K562 (cell line): ENCODE data around the gene B4GALNT4. TPM values are rescaled to one million over a fixed set of nuclear protein-coding genes. Genes with fewer than 3 reads are reported as not detected.
A peak's percentile ranks its signal among the peaks of the same experiment; 100 is the strongest.

Source experiments
- CAMTA2 ChIP-seq: fragments of 250-450 bp; sonication (Bioruptor Pico); conservative IDR thresholded peaks from 2 replicates; pipeline ENCODE4 v1.5.1; 2022
- CBX1 ChIP-seq: sonication (generic); IDR thresholded peaks from 2 replicates; pipeline ENCODE4 v1.6.1; 2016; ENCODE audit warnings: antibody characterized with exemption, low read depth, mild to moderate bottlenecking
- CREM ChIP-seq: IDR thresholded peaks from 2 replicates; pipeline ENCODE4 v1.6.1; 2014; ENCODE audit warnings: antibody characterized with exemption, low read depth
- E2F3 ChIP-seq: fragments of 250-450 bp; sonication (Bioruptor Pico); IDR thresholded peaks from 2 replicates; pipeline ENCODE4 v1.4.0; 2020; ENCODE audit warnings: mild to moderate bottlenecking
- E2F4 ChIP-seq: sonication (generic); formaldehyde crosslinking; IDR thresholded peaks from 2 replicates; pipeline ENCODE4 v1.8.0; 2022; ENCODE audit warnings: mild to moderate bottlenecking, low read depth, missing genetic modification reagents
- EGR1 ChIP-seq: fragments of 450-650 bp; conservative IDR thresholded peaks from 2 replicates; pipeline ENCODE4 v1.6.1; 2017; ENCODE audit warnings: mild to moderate bottlenecking
- HLTF ChIP-seq: fragments of 450-650 bp; IDR thresholded peaks from 2 replicates; pipeline ENCODE4 v1.6.1; 2016
- ID3 ChIP-seq, 2 experiments: fragments of 250-450 bp in 1 of 2; fragments of 450-650 bp in 1 of 2; sonication (Bioruptor Pico) in 1 of 2; IDR thresholded peaks; 2 replicates each; pipeline versions ENCODE4 v1.6.1 to v1.8.0; 2016 to 2021; ENCODE audit warnings: mild to moderate bottlenecking in 2 of 2, moderate library complexity in 2 of 2, missing compliant biosample characterization in 1 of 2, missing genetic modification characterization in 1 of 2
- KLF6 ChIP-seq: fragments of 250-450 bp; sonication (Bioruptor Pico); IDR thresholded peaks from 2 replicates; pipeline ENCODE4 v1.4.0; 2020; ENCODE audit warnings: mild to moderate bottlenecking, moderate library complexity, borderline replicate concordance
- MCM3 ChIP-seq: fragments of 450-650 bp; IDR thresholded peaks from 2 replicates; pipeline ENCODE4 v1.6.1; 2016
- NR1H2 ChIP-seq: sonication (generic); formaldehyde crosslinking; IDR thresholded peaks from 2 replicates; pipeline ENCODE4 v1.4.0; 2020; ENCODE audit warnings: mild to moderate bottlenecking, missing genetic modification reagents
- PPARD ChIP-seq: fragments of 250-450 bp; sonication (Bioruptor Pico); IDR thresholded peaks from 2 replicates; pipeline ENCODE4 v1.8.0; 2022; ENCODE audit warnings: inconsistent platforms, mild to moderate bottlenecking, moderate library complexity
- SUPT5H ChIP-seq: fragments of 450-650 bp; IDR thresholded peaks from 2 replicates; pipeline ENCODE4 v1.6.1; 2016
- TAF15 ChIP-seq: fragments of 200-400 bp; formaldehyde crosslinking; IDR thresholded peaks from 2 replicates; pipeline ENCODE4 v1.6.1; 2017; ENCODE audit warnings: mild to moderate bottlenecking, low read depth, low read length, moderate library complexity
- TEAD2 ChIP-seq: fragments of 450-650 bp; IDR thresholded peaks from 2 replicates; pipeline ENCODE4 v1.6.1; 2016; ENCODE audit warnings: missing genetic modification characterization, control low read depth, missing compliant biosample characterization
- USF2 ChIP-seq: sonication (generic); formaldehyde crosslinking; IDR thresholded peaks from 2 replicates; pipeline ENCODE4 v1.5.0; 2020; ENCODE audit warnings: missing genetic modification reagents
- ZBTB12 ChIP-seq: fragments of 250-450 bp; sonication (Bioruptor Pico); IDR thresholded peaks from 2 replicates; pipeline ENCODE4 v1.4.0; 2020
- ZC3H8 ChIP-seq: fragments of 450-650 bp; IDR thresholded peaks from 2 replicates; pipeline ENCODE4 v1.6.1; 2017
- ZNF232 ChIP-seq: sonication (generic); formaldehyde crosslinking; IDR thresholded peaks from 2 replicates; pipeline ENCODE4 v1.8.0; 2022; ENCODE audit warnings: mild to moderate bottlenecking, missing genetic modification reagents
- ZNF354B ChIP-seq: fragments of 250-450 bp; sonication (Bioruptor Pico); IDR thresholded peaks from 2 replicates; pipeline ENCODE4 v1.4.0; 2020
- ZNF449 ChIP-seq: fragments of 250-450 bp; sonication (Bioruptor Pico); IDR thresholded peaks from 2 replicates; pipeline ENCODE4 v1.8.0; 2022; ENCODE audit warnings: moderate library complexity, mild to moderate bottlenecking, inconsistent platforms
- ZNF57 ChIP-seq: fragments of 450-650 bp; formaldehyde crosslinking; IDR thresholded peaks from 2 replicates; pipeline ENCODE4 v1.4.0; 2020; ENCODE audit warnings: mild to moderate bottlenecking, moderate library complexity
- ZNF655 ChIP-seq: fragments of 250-450 bp; sonication (Bioruptor Pico); IDR thresholded peaks from 2 replicates; pipeline ENCODE4 v1.5.0; 2021
- polyA plus RNA-seq, 8 experiments: library from polyadenylated mRNA; depleted of rRNA in 4 of 8; stranded (reverse) in 5 of 8; unstranded in 3 of 8; fragments of >200 nt; fragmentation: Nextera tagmentation in 2 of 8; fragmentation: Illumina TruSeq in 1 of 8; extraction: Ambion mirVana in 2 of 8; extraction: Trizol in 1 of 8; gene quantifications; 2 replicates each; pipeline versions ENCODE4 v1.2.1 to v1.2.3, GENCODE V29; 2011 to 2014; ENCODE audit warnings: inconsistent platforms in 1 of 8, missing spikeins in 1 of 8
- total RNA-seq, 7 experiments: library from RNA; depleted of rRNA in 6 of 7; stranded (reverse); fragments of >200 nt in 6 of 7; fragmentation: Illumina TruSeq in 2 of 7; extraction: Trizol in 2 of 7; gene quantifications; 2 replicates each; pipeline versions ENCODE4 v1.2.1 to v1.2.3, GENCODE V29; 2011 to 2021; ENCODE audit warnings: low replicate concordance in 1 of 7

Gene B4GALNT4
- total and polyA plus RNA-seq, 9 of the 15 experiments (the other 6 are each of a cell fraction or from before 2014, with no cell fraction given): 0.20 to 37.1 (median 10.8) TPM; not detected in 1

GRCh38 chr11:394034-394857 lies 24.9 kb downstream of the B4GALNT4 start, which contains the start of gene PKP3 (continued):
- TF ChIP-seq ZBTB12 (CRISPR knock-in tag): no peak
- no peak; the same call in 1 of the 2 replicates for TF ChIP-seq ZNF232 (CRISPR knock-in tag)
- TF ChIP-seq ZC3H8: no peak
- no peak; the same call in 1 of the 2 replicates for TF ChIP-seq USF2 (CRISPR knock-in tag)
- no peak for TF ChIP-seq E2F4 (CRISPR knock-in tag)
- TF ChIP-seq CREM: peak; percentile 43; the same call in 1 of the 2 replicates
- TF ChIP-seq ZNF354B: no peak
- no peak for TF ChIP-seq MCM3
- no peak; the same call in 1 of the 2 replicates for TF ChIP-seq NR1H2 (CRISPR knock-in tag)
- TF ChIP-seq TAF15: no peak
- TF ChIP-seq PPARD (CRISPR knock-in tag): no peak
- peak; percentile 66; the same call in 1 of the 2 replicates for TF ChIP-seq SUPT5H
- TF ChIP-seq E2F3 (CRISPR knock-in tag): no peak; the same call in 1 of the 2 replicates
- no peak for TF ChIP-seq ID3 (CRISPR knock-in tag; IDR thresholded peaks at IDR 0.05)
- TF ChIP-seq ID3 (tag; IDR thresholded peaks at IDR 0.05): 0 out of 2 replicates have a peak, but pooled peaks have one; percentile 37
- no peak for TF ChIP-seq CAMTA2 (CRISPR knock-in tag)
- no peak; the same call in 1 of the 2 replicates for TF ChIP-seq ZNF449 (CRISPR knock-in tag)
- peak; percentile 52; the same call in 1 of the 2 replicates for TF ChIP-seq KLF6
- no peak for TF ChIP-seq ZNF655
- no peak for TF ChIP-seq TEAD2 (tag)
- peak; percentile 38; the same call in 1 of the 2 replicates for TF ChIP-seq CBX1
- TF ChIP-seq HLTF: peak; percentile 24; the same call in 1 of the 2 replicates
- no peak for TF ChIP-seq ZNF57
- TF ChIP-seq EGR1: peak; percentile 80
